Neural crest cell (in vitro differentiated cells): ENCODE data around the gene MIPOL1. TPM values are rescaled to one million over a fixed set of nuclear protein-coding genes. Genes with fewer than 3 reads are reported as not detected.
"Not testable (repeated sequence)": the region's sequence is repeated elsewhere in the genome, so short reads cannot be mapped to it uniquely, and the experiment has no call there.

Experiments
- DNase-seq: peaks from one replicate; pipeline ENCODE4 v3.0.0; 2021; ENCODE audit warnings: low read depth, mixed read lengths, low spot score
- H3K27ac Mint-ChIP-seq: one replicate; pipeline ENCODE4 v1.8.0; 2021; ENCODE audit warnings: mild to moderate bottlenecking, mixed read lengths; ENCODE audit not compliant: unreplicated experiment
- H3K27me3 Mint-ChIP-seq: 2 replicates; pipeline ENCODE4 v1.8.0; 2021; ENCODE audit warnings: low read depth, mild to moderate bottlenecking, mixed read lengths
- H3K36me3 Mint-ChIP-seq: 2 replicates; pipeline ENCODE4 v1.8.0; 2021; ENCODE audit warnings: low read depth, mild to moderate bottlenecking, mixed read lengths
- H3K4me1 Mint-ChIP-seq: 2 replicates; pipeline ENCODE4 v1.8.0; 2021; ENCODE audit warnings: mixed read lengths
- H3K4me3 Mint-ChIP-seq: one replicate; pipeline ENCODE4 v1.8.0; 2021; ENCODE audit warnings: mild to moderate bottlenecking, mixed read lengths
- H3K9me3 Mint-ChIP-seq: 2 replicates; pipeline ENCODE4 v1.8.0; 2021; ENCODE audit warnings: mixed read lengths
- CTCF ChIP-seq: fragments of 200-600 bp; sonication (generic); conservative IDR thresholded peaks from 2 replicates; pipeline ENCODE4 v1.5.0; 2021; ENCODE audit warnings: antibody characterized with exemption, mild to moderate bottlenecking
- total RNA-seq: library from RNA; stranded (reverse); gene quantifications from 2 replicates; pipeline ENCODE4 v1.2.1, GENCODE V29; 2021

Gene MIPOL1
- total RNA-seq, 1 donor from 2014 or later = 16.6 TPM

GRCh38 chr14:37210448-37210847 lies 12.7 kb downstream of the MIPOL1 start:
- Mint-ChIP-seq H3K4me1 (no peaks in the 10 kb centered on the region), H3K36me3 (peaks cover 54% of the 10 kb centered on the region), H3K27ac (no peak overlapping the region), H3K4me3 (no peak overlapping the region), H3K9me3 (peaks cover 21% of the 10 kb centered on the region), H3K27me3 (no peaks in the 10 kb centered on the region)
- no peak for TF ChIP-seq CTCF
- no peak for DNase-seq

- H3K4me1 Mint-ChIP-seq = no peaks in the 10 kb centered on the region
- H3K27me3 Mint-ChIP-seq = no peaks in the 10 kb centered on the region
- no peak overlapping the region for H3K4me3 Mint-ChIP-seq
- DNase-seq = no peak
- peaks cover 28% of the 10 kb centered on the region for H3K9me3 Mint-ChIP-seq
- peaks cover 53% of the 10 kb centered on the region for H3K36me3 Mint-ChIP-seq
- no peak for TF ChIP-seq CTCF
- H3K27ac Mint-ChIP-seq = no peak overlapping the region
These were observed 15.3 kb downstream of the MIPOL1 start for GRCh38 chr14:37213016-37213415.

- no peaks in the 10 kb centered on the region for H3K27me3 Mint-ChIP-seq
- peaks cover 48% of the 10 kb centered on the region for H3K36me3 Mint-ChIP-seq
- H3K27ac Mint-ChIP-seq = no peak overlapping the region
- H3K4me1 Mint-ChIP-seq = no peaks in the 10 kb centered on the region
- no peak for TF ChIP-seq CTCF
- H3K4me3 Mint-ChIP-seq = no peak overlapping the region
- H3K9me3 Mint-ChIP-seq = peaks cover 21% of the 10 kb centered on the region
- DNase-seq = no peak
These were observed 17.6 kb downstream of the MIPOL1 start for GRCh38 chr14:37215345-37215744.

GRCh38 chr14:37221073-37221472 lies 23.3 kb downstream of the MIPOL1 start:
- H3K27me3 Mint-ChIP-seq = no peaks in the 10 kb centered on the region
- H3K4me1 Mint-ChIP-seq = no peaks in the 10 kb centered on the region
- H3K9me3 Mint-ChIP-seq = peaks cover 24% of the 10 kb centered on the region
- DNase-seq = no peak
- H3K27ac Mint-ChIP-seq = no peak overlapping the region
- H3K36me3 Mint-ChIP-seq = peaks cover 49% of the 10 kb centered on the region
- no peak overlapping the region for H3K4me3 Mint-ChIP-seq
- TF ChIP-seq CTCF = no peak

GRCh38 chr14:37223947-37224474 lies 26.3 kb downstream of the MIPOL1 start:
- peaks cover 40% of the 10 kb centered on the region for H3K36me3 Mint-ChIP-seq
- DNase-seq = no peak
- peaks cover 15% of the 10 kb centered on the region for H3K9me3 Mint-ChIP-seq
- H3K27ac Mint-ChIP-seq = no peak overlapping the region
- TF ChIP-seq CTCF = no peak
- no peak overlapping the region for H3K4me3 Mint-ChIP-seq
- no peaks in the 10 kb centered on the region for H3K27me3 Mint-ChIP-seq
- no peaks in the 10 kb centered on the region for H3K4me1 Mint-ChIP-seq

- H3K36me3 Mint-ChIP-seq = peaks cover 39% of the 10 kb centered on the region
- H3K27me3 Mint-ChIP-seq, H3K27ac Mint-ChIP-seq, DNase-seq, H3K4me3 Mint-ChIP-seq, H3K4me1 Mint-ChIP-seq: not testable (repeated sequence)
- H3K9me3 Mint-ChIP-seq = peaks cover 15% of the 10 kb centered on the region
These were observed 27.9 kb downstream of the MIPOL1 start for GRCh38 chr14:37225668-37226067.
